ENCODE data around the gene RIC8A. TPM values are rescaled to one million over a fixed set of nuclear protein-coding genes. Genes with fewer than 3 reads are reported as not detected.
"Not testable (repeated sequence)": the region's sequence is repeated elsewhere in the genome, so short reads cannot be mapped to it uniquely, and the experiment has no call there.

Gene RIC8A
- total RNA-seq = 85.2 to 100.0 TPM (median 91.8 TPM) in 3 replicates

- H3K27ac Mint-ChIP-seq = peak within 1 kb of the TSS; percentile 99
- peak; percentile 90 to 98 for DNase-seq (ENCODE audit: low spot score in 2 of 2, unreplicated experiment in 2 of 2)
- H3K36me3 Mint-ChIP-seq = peaks cover 17% of the 10 kb centered on the region
- TF ChIP-seq CTCF (IDR thresholded peaks at IDR 0.05; ENCODE audit: unreplicated experiment) = no peak
- H3K9me3 Mint-ChIP-seq = no peaks in the 10 kb centered on the region
- H3K4me1 Mint-ChIP-seq = peaks cover 23% of the 10 kb centered on the region
- H3K27me3 Mint-ChIP-seq (ENCODE audit: low read depth) = no peaks in the 10 kb centered on the region
- H3K4me3 Mint-ChIP-seq = peak within 1 kb of the TSS; percentile 91
Measured at GRCh38 chr11:207208-207862, at the start of gene RIC8A, which contains the start of gene BET1L. Gene RIC8A (plus strand): TSS chr11:207708. CDS start chr11:208855, 1,147 bp downstream. Gene BET1L (minus strand): TSS chr11:207399. CDS start chr11:207321, 78 bp downstream.

- not testable (repeated sequence) for H3K36me3 Mint-ChIP-seq; H3K4me3 Mint-ChIP-seq; H3K27ac Mint-ChIP-seq; DNase-seq (ENCODE audit: low spot score in 2 of 2, unreplicated experiment in 2 of 2); H3K4me1 Mint-ChIP-seq; H3K9me3 Mint-ChIP-seq; H3K27me3 Mint-ChIP-seq (ENCODE audit: low read depth)
- TF ChIP-seq CTCF (IDR thresholded peaks at IDR 0.05; ENCODE audit: unreplicated experiment) = peak; percentile 27
Measured at GRCh38 chr11:180242-180641, 27.3 kb upstream of the RIC8A start.

GRCh38 chr11:189200-189783 lies 18.2 kb upstream of the RIC8A start:
- not testable (repeated sequence) for H3K36me3 Mint-ChIP-seq; H3K4me1 Mint-ChIP-seq; H3K27ac Mint-ChIP-seq; H3K4me3 Mint-ChIP-seq; H3K27me3 Mint-ChIP-seq (ENCODE audit: low read depth); H3K9me3 Mint-ChIP-seq; DNase-seq (ENCODE audit: low spot score in 2 of 2, unreplicated experiment in 2 of 2)

GRCh38 chr11:189843-190311 lies 17.6 kb upstream of the RIC8A start:
- peak; percentile 29 for TF ChIP-seq CTCF (IDR thresholded peaks at IDR 0.05; ENCODE audit: unreplicated experiment)
- H3K36me3 Mint-ChIP-seq; H3K9me3 Mint-ChIP-seq; H3K27me3 Mint-ChIP-seq (ENCODE audit: low read depth); H3K4me1 Mint-ChIP-seq; H3K4me3 Mint-ChIP-seq; H3K27ac Mint-ChIP-seq; DNase-seq (ENCODE audit: low spot score in 2 of 2, unreplicated experiment in 2 of 2): not testable (repeated sequence)

- H3K27ac Mint-ChIP-seq; H3K4me1 Mint-ChIP-seq; H3K4me3 Mint-ChIP-seq; H3K27me3 Mint-ChIP-seq (ENCODE audit: low read depth); H3K36me3 Mint-ChIP-seq; H3K9me3 Mint-ChIP-seq; DNase-seq (ENCODE audit: low spot score in 2 of 2, unreplicated experiment in 2 of 2): not testable (repeated sequence)
Measured at GRCh38 chr11:190546-190945, 17.0 kb upstream of the RIC8A start.

- H3K36me3 Mint-ChIP-seq; H3K4me1 Mint-ChIP-seq; H3K27ac Mint-ChIP-seq; H3K4me3 Mint-ChIP-seq; H3K27me3 Mint-ChIP-seq (ENCODE audit: low read depth); H3K9me3 Mint-ChIP-seq: not testable (repeated sequence)
- peak in 1 of 2 experiments; percentile 34 for DNase-seq (ENCODE audit: low spot score in 2 of 2, unreplicated experiment in 2 of 2)
Measured at GRCh38 chr11:191490-192478, 15.7 kb upstream of the RIC8A start.

GRCh38 chr11:192674-193128 lies 14.8 kb upstream of the RIC8A start, which contains the start of gene SCGB1C1:
Gene SCGB1C1 (plus strand): TSS chr11:193078. CDS start chr11:193100, 22 bp downstream.
- not testable (repeated sequence) for H3K4me3 Mint-ChIP-seq; H3K27me3 Mint-ChIP-seq (ENCODE audit: low read depth); H3K27ac Mint-ChIP-seq; DNase-seq (ENCODE audit: low spot score in 2 of 2, unreplicated experiment in 2 of 2); H3K4me1 Mint-ChIP-seq; H3K36me3 Mint-ChIP-seq; H3K9me3 Mint-ChIP-seq

- not testable (repeated sequence) for H3K9me3 Mint-ChIP-seq; H3K36me3 Mint-ChIP-seq; H3K27ac Mint-ChIP-seq; H3K4me3 Mint-ChIP-seq; H3K27me3 Mint-ChIP-seq (ENCODE audit: low read depth); H3K4me1 Mint-ChIP-seq
- DNase-seq (ENCODE audit: low spot score in 2 of 2, unreplicated experiment in 2 of 2) = peak in 1 of 2 experiments; percentile 34
Measured at GRCh38 chr11:193481-193880, 14.0 kb upstream of the RIC8A start.
